ENCODE measurements around the gene CDK9.

Gene CDK9

GRCh38 chr9:127765418-127765817 lies 20.4 kb upstream of the CDK9 start:
- Histone ChIP-seq H3K27me3 (replicated peaks) (no peaks in the 10 kb centered on the region), H3K27ac (no peak overlapping the region)

GRCh38 chr9:127767410-127767809 lies 18.4 kb upstream of the CDK9 start:
- H3K27ac ChIP-seq, result no peak overlapping the region

More at GRCh38 chr9:127765418-127765817, 20.4 kb upstream of the CDK9 start:
- H3K4me3 ChIP-seq (ENCODE audit: low read depth, low read length), result no peak overlapping the region
- in situ Hi-C loops (cut with HindIII; ENCODE audit: low pct_ligation_motif_present, low sequenced_read_pairs), result loop anchor here (25.0 kb wide), 1 partner anchor 97 kb away; the partner anchor contains the start of gene ENG
- DNase-seq, result no peak
- H3K36me3 ChIP-seq (replicated peaks), result no peaks in the 10 kb centered on the region
- TF ChIP-seq CTCF (IDR thresholded peaks at IDR 0.05; ENCODE audit: low read depth, low read length, missing control alignments), result no peak

GRCh38 chr9:127767909-127768331 lies 17.9 kb upstream of the CDK9 start:
- Histone ChIP-seq H3K36me3 (replicated peaks) (no peaks in the 10 kb centered on the region), H3K27ac (peak overlapping the region; percentile 40), H3K27me3 (replicated peaks) (no peaks in the 10 kb centered on the region), H3K4me3 (ENCODE audit: low read depth, low read length) (no peak overlapping the region)
- TF ChIP-seq CTCF (IDR thresholded peaks at IDR 0.05; ENCODE audit: low read depth, low read length, missing control alignments), result no peak
- in situ Hi-C loops (cut with HindIII; ENCODE audit: low pct_ligation_motif_present, low sequenced_read_pairs), result loop anchor here (25.0 kb wide), 1 partner anchor 94 kb away; the partner anchor contains the start of gene ENG
- peak; percentile 15 for DNase-seq

More at GRCh38 chr9:127767410-127767809, 18.4 kb upstream of the CDK9 start:
- Histone ChIP-seq H3K4me3 (ENCODE audit: low read depth, low read length) (no peak overlapping the region), H3K27me3 (replicated peaks) (no peaks in the 10 kb centered on the region), H3K36me3 (replicated peaks) (no peaks in the 10 kb centered on the region)
- DNase-seq, result no peak
- TF ChIP-seq CTCF (IDR thresholded peaks at IDR 0.05; ENCODE audit: low read depth, low read length, missing control alignments), result no peak
- in situ Hi-C loops (cut with HindIII; ENCODE audit: low pct_ligation_motif_present, low sequenced_read_pairs), result loop anchor here (25.0 kb wide), 1 partner anchor 95 kb away; the partner anchor contains the start of gene ENG

GRCh38 chr9:127768698-127769097 lies 17.1 kb upstream of the CDK9 start:
- no peak for DNase-seq
- Histone ChIP-seq H3K27me3 (replicated peaks) (no peaks in the 10 kb centered on the region), H3K27ac (no peak overlapping the region), H3K36me3 (replicated peaks) (no peaks in the 10 kb centered on the region), H3K4me3 (ENCODE audit: low read depth, low read length) (no peak overlapping the region)
- TF ChIP-seq CTCF (IDR thresholded peaks at IDR 0.05; ENCODE audit: low read depth, low read length, missing control alignments), result no peak
- in situ Hi-C loops (cut with HindIII; ENCODE audit: low pct_ligation_motif_present, low sequenced_read_pairs), result loop anchor here (25.0 kb wide), 1 partner anchor 94 kb away; the partner anchor contains the start of gene ENG

- H3K4me3 ChIP-seq (ENCODE audit: low read depth, low read length), result no peak overlapping the region
Observed at GRCh38 chr9:127769101-127769500, 16.7 kb upstream of the CDK9 start.

More at GRCh38 chr9:127769101-127769500, 16.7 kb upstream of the CDK9 start:
- in situ Hi-C loops (cut with HindIII; ENCODE audit: low pct_ligation_motif_present, low sequenced_read_pairs), result loop anchor here (25.0 kb wide), 1 partner anchor 93 kb away; the partner anchor contains the start of gene ENG
- Histone ChIP-seq H3K27me3 (replicated peaks) (no peaks in the 10 kb centered on the region), H3K36me3 (replicated peaks) (no peaks in the 10 kb centered on the region), H3K27ac (no peak overlapping the region)
- no peak for TF ChIP-seq CTCF (IDR thresholded peaks at IDR 0.05; ENCODE audit: low read depth, low read length, missing control alignments)
- DNase-seq, result no peak
